ENCODE data around the gene ROGDI. TPM values are rescaled to one million over a fixed set of nuclear protein-coding genes. Genes with fewer than 3 reads are reported as not detected.

ROGDI gene
- total and polyA plus RNA-seq, 2 donors = 8.5 to 45.1 TPM

Small RNA genes lying within 50 kb of the gene (small RNA-seq; reads per million reads assigned to genes)
- gene RF00017 = not detected

Other genes with a start within 250 kb of the ROGDI start
- gene C16orf96, start 246.3 kb downstream of the ROGDI start, total RNA-seq = 0.11 TPM
- gene C16orf96, start 246.3 kb downstream of the ROGDI start, polyA plus RNA-seq = 0.04 TPM
- gene UBALD1, start 187.7 kb downstream of the ROGDI start, total RNA-seq = 2.3 TPM
- 37.9 TPM for gene UBALD1, start 187.7 kb downstream of the ROGDI start, polyA plus RNA-seq
- 22.5 TPM for gene MGRN1, start 177.8 kb downstream of the ROGDI start, total RNA-seq
- gene MGRN1, start 177.8 kb downstream of the ROGDI start, polyA plus RNA-seq = 34.9 TPM
- 17.0 TPM for gene NUDT16L1, start 109.1 kb downstream of the ROGDI start, total RNA-seq
- 38.4 TPM for gene NUDT16L1, start 109.1 kb downstream of the ROGDI start, polyA plus RNA-seq
- gene ANKS3, start 68.4 kb downstream of the ROGDI start, total RNA-seq = 22.1 TPM
- 21.6 TPM for gene ANKS3, start 68.4 kb downstream of the ROGDI start, polyA plus RNA-seq
- gene DNAAF8, start 68.1 kb downstream of the ROGDI start, total RNA-seq = 1.3 TPM
- gene DNAAF8, start 68.1 kb downstream of the ROGDI start, polyA plus RNA-seq = 1.3 TPM
- gene ZNF500, start 35.5 kb downstream of the ROGDI start, total RNA-seq = 9.9 TPM
- 14.4 TPM for gene ZNF500, start 35.5 kb downstream of the ROGDI start, polyA plus RNA-seq
- gene SEPTIN12, start 14.3 kb downstream of the ROGDI start, total RNA-seq = not detected
- not detected for gene SEPTIN12, start 14.3 kb downstream of the ROGDI start, polyA plus RNA-seq
- gene SMIM22, start 7.3 kb downstream of the ROGDI start, total RNA-seq = 13.4 TPM
- gene SMIM22, start 7.3 kb downstream of the ROGDI start, polyA plus RNA-seq = 52.2 TPM
- 44.4 TPM for gene GLYR1, start 44.7 kb upstream of the ROGDI start, total RNA-seq
- gene GLYR1, start 44.7 kb upstream of the ROGDI start, polyA plus RNA-seq = 60.3 TPM
- gene UBN1, start 44.8 kb upstream of the ROGDI start, total RNA-seq = 14.1 TPM
- 17.5 TPM for gene UBN1, start 44.8 kb upstream of the ROGDI start, polyA plus RNA-seq
- 10.1 TPM for gene PPL, start 134.5 kb upstream of the ROGDI start, total RNA-seq
- 55.0 TPM for gene PPL, start 134.5 kb upstream of the ROGDI start, polyA plus RNA-seq
- gene SEC14L5, start 155.7 kb upstream of the ROGDI start, total RNA-seq = 0.42 TPM
- gene SEC14L5, start 155.7 kb upstream of the ROGDI start, polyA plus RNA-seq = 0.48 TPM
- 5.5 TPM for gene NAGPA, start 231.3 kb upstream of the ROGDI start, total RNA-seq
- 17.5 TPM for gene NAGPA, start 231.3 kb upstream of the ROGDI start, polyA plus RNA-seq